GM19351 (cell line): ENCODE measurements around the gene OR2T2.
"Not testable (repeated sequence)": the region's sequence is repeated elsewhere in the genome, so short reads cannot be mapped to it uniquely, and the experiment has no call there.

Experiments
- ATAC-seq: cut with Tn5 transposase; IDR thresholded peaks from one replicate; pipeline ENCODE4 v1.9.1; 2021; ENCODE audit warnings: mild to moderate bottlenecking, moderate library complexity; ENCODE audit not compliant: unreplicated experiment

OR2T2 gene

DNA sequence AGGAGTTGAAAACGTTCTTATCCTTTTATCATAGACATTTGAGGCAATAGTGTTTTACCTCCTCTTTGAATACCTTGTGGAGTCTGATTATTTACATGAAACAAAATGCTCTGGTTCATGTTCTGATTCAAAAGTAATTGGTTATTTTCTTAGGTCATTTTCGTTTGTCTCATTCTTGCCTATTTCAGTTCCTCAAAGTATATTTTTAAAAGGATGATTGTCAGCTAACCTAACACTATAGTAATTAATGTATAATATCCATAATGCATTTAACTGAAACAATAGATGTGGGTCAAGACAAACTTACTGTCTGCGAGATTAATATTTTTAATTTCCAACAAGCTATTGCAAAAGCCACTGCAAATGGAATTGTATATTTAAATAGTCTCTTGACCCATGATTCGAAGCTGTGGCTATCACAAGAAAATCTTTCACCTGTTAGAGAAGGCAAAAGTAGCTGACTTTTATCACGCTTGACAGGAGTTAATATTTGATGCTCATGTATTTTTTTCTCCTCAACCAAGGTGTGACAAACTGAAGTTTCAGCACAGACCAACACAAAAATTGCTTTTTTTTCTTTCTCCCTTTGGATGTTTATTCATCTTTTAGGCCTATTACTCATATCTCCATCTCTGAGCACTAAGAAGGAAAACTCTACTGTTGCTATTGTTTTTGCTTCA lies 5.2 kb downstream of the OR2T2 start:
- peak; percentile 65 for ATAC-seq

DNA sequence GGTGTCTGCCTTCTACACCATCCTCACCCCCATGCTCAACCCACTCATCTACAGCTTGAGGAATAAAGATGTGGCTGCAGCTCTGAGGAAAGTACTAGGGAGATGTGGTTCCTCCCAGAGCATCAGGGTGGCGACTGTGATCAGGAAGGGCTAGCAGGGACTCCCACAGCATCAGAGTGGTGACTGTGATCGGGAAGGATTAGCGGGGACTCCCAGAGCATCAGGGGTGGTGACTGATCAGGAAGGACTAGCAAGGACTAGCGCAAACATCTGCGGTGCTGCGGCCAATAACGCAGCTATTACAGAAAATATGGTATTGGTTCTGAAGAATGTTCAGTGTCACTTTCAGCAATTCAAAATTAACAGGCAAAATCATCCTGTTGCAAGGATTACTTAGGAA lies 8.2 kb downstream of the OR2T2 start:
- ATAC-seq: not testable (repeated sequence)

DNA sequence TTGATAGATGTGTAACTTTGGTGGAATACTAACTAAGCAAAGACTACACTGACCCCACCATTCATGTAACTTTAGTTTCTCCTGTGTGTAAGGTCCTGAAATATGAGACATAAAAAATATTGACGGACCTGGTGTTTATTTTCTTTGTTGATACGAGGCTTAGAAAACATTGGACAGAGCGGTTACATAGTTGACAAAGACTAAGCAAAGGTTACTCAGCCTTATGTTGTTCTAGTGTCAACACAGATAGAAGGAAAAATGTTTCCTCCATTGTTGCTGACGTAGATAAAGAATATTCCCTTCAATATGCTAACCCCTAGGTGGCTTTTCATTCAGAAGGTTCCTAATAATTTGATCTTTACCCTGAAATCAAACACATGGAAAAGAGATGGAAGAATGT lies 9.6 kb downstream of the OR2T2 start:
- not testable (repeated sequence) for ATAC-seq

DNA sequence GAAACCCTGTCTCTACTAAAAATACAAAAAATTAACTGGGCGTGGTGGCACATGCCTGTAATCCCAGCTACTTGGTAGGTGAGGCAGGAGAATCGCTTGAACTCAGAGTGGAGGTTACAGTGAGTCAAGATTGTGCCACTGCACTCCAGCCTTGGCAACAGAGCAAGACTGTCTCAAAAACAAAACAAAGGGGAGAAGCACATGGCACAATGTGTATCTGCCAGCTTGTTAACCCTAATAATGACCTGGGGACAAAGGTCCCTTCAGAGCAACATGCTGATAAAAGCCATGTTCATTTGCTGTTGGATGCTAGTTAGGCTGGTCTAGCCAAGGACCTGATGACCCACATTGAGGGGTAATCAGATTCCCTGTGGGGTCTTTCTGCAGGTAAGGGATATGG lies 11.2 kb downstream of the OR2T2 start:
- not testable (repeated sequence) for ATAC-seq

GRCh38 chr1:248459117-248459516 lies 13.7 kb downstream of the OR2T2 start:
- ATAC-seq: not testable (repeated sequence)

GRCh38 chr1:248471154-248471553 lies 25.7 kb downstream of the OR2T2 start:
- ATAC-seq: no peak

- ATAC-seq: not testable (repeated sequence)
Observed at GRCh38 chr1:248472111-248472510, 26.7 kb downstream of the OR2T2 start.

GRCh38 chr1:248473051-248473450 lies 27.6 kb downstream of the OR2T2 start, which contains the start of gene OR2T3:
Gene OR2T3 (plus strand): TSS chr1:248473351. CDS start chr1:248473351, 0 bp downstream.
- ATAC-seq: not testable (repeated sequence)

- peak; percentile 70 for ATAC-seq
Observed at GRCh38 chr1:248475660-248476059, 30.2 kb downstream of the OR2T2 start.

DNA sequence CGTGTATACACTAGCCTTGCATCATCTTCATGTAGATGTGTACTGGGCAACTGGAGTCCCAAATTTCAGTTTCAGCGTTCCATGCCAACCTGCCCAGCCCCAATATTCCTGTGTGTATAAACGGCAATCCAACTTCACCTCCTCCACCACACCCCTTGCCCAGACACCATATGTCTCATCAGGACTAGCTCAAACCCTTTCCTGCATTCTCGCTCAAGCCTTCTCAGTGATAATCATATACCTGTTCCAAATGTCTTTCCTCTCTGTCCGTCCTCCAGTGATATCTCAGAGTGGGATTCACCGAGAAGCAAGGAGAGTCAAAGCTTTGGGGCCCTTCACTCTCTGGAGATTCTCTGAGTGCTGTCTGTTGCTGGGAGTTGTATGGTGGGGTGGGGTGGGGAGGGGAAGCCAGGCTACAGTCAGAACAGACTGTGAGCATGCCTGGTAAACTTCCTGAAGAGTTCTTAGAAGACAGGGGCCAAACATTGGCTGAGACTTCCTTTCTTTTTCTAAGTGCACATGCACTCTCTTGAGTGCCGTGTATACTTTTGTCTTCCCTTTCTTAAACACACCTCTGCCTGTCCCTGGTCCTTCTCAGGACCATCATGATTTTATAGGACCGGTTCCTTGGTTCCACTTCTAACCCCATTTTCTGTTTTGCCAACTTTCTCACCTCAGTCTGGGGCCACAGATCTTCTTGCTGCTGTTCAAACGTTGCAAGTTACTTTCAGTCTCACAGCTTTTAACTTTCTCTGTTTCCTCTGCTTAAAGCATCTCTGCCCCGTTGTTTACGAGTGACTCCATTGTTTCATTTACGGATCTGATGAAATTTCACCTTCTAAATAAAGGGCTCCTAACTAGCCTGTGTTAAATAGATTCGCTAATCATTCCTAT lies 36.5 kb downstream of the OR2T2 start:
- ATAC-seq: peak; percentile 91

GRCh38 chr1:248488289-248488688 lies 42.9 kb downstream of the OR2T2 start, which contains the start of gene OR2T5:
Gene OR2T5 (plus strand): TSS chr1:248488589. CDS start chr1:248488589, 0 bp downstream.
- ATAC-seq: not testable (repeated sequence)

DNA sequence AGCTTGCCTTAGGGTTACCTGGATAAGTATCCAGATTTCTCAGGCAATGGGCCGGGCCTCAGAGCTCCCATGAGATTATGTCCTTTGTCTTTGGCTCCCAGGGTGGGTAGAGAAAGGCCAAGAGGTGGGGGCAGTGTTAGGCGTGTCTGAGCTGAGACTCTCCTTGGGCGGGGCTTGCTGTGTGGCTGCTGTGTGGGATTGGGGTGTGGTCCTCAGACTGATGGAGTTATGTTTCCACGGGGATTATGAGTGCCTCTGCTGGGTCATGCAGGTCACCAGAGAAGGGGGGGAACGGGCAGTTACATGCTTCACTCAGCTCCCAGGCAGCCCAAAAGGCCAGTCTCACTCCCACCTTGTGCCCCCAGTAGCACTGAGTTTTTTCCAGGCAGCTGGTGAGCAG lies 51.2 kb downstream of the OR2T2 start:
- ATAC-seq: not testable (repeated sequence)

GRCh38 chr1:248500305-248501035 lies 55.0 kb downstream of the OR2T2 start:
- ATAC-seq: not testable (repeated sequence)
